Mesodermal cell (in vitro differentiated cells): ENCODE measurements around the gene OR11H6. TPM values are rescaled to one million over a fixed set of nuclear protein-coding genes. Genes with fewer than 3 reads are reported as not detected.
"Not testable (repeated sequence)": the region's sequence is repeated elsewhere in the genome, so short reads cannot be mapped to it uniquely, and the experiment has no call there.

ENCODE experiments used
- H3K27ac ChIP-seq: 2 replicates; pipeline ENCODE4 v1.7.0; 2013; ENCODE audit warnings: mild to moderate bottlenecking, low read depth, low read length, moderate library complexity; ENCODE audit not compliant: severe bottlenecking
- H3K36me3 ChIP-seq: 2 replicates; pipeline ENCODE4 v1.7.1; 2013; ENCODE audit warnings: mild to moderate bottlenecking, low read length, moderate library complexity; ENCODE audit not compliant: control insufficient read depth, insufficient read depth
- H3K4me1 ChIP-seq: one replicate; pipeline ENCODE4 v1.7.1; 2013; ENCODE audit warnings: mild to moderate bottlenecking, low read length; ENCODE audit not compliant: insufficient read depth, control insufficient read depth, poor library complexity, severe bottlenecking
- H3K4me3 ChIP-seq: 2 replicates; pipeline ENCODE4 v1.7.0; 2013; ENCODE audit warnings: low read length, control low read depth, mild to moderate bottlenecking; ENCODE audit not compliant: insufficient read depth, poor library complexity, severe bottlenecking; ENCODE audit errors: extremely low read depth
- H3K9me3 ChIP-seq: 2 replicates; pipeline ENCODE4 v1.7.1; 2013; ENCODE audit warnings: mild to moderate bottlenecking, low read length, moderate library complexity; ENCODE audit not compliant: control insufficient read depth
- WGBS, 2 experiments: methylation state at CpG; one replicate each; pipeline ENCODE4 v1.1.5; 2013; ENCODE audit warnings: missing lambda C conversion rate in 2 of 2; ENCODE audit not compliant: insufficient coverage in 2 of 2; 5-methylcytosine and 5-hydroxymethylcytosine counted together
- polyA plus RNA-seq, 2 experiments: library from polyadenylated mRNA; stranded (reverse); fragments of 50-300 nt; gene quantifications; one replicate each; pipeline ENCODE4 v1.2.3, GENCODE V29; 2013

The OR11H6 gene, protein sequence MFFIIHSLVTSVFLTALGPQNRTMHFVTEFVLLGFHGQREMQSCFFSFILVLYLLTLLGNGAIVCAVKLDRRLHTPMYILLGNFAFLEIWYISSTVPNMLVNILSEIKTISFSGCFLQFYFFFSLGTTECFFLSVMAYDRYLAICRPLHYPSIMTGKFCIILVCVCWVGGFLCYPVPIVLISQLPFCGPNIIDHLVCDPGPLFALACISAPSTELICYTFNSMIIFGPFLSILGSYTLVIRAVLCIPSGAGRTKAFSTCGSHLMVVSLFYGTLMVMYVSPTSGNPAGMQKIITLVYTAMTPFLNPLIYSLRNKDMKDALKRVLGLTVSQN
- polyA plus RNA-seq (2013, experiment 1 of 2) = not detected
- not detected for polyA plus RNA-seq (2013, experiment 2 of 2)

DNA sequence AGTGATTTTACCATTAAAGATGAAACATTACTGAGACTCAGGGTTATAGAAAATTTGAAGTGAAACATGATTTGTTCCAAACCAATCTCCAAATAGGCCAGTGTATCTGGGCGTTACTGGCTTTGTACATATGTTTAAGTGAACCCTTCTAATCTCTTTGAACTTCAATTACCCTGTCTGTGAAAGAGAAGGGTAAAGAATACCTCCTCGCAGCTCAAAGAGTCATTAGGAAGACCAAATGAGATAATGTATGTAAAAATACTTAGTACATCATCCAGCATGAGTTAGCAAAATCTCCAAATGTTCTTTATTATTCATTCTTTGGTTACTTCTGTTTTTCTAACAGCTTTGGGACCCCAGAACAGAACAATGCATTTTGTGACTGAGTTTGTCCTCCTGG is at the start of gene OR11H6:
TSS of gene OR11H6 (plus strand) at position 301 of the 400 bp plus-strand sequence. CDS start at position 301, 0 bp downstream.
- peaks cover 44% of the 10 kb centered on the region for H3K9me3 ChIP-seq
- no peak within 1 kb of the TSS for H3K27ac ChIP-seq
- no peaks in the 10 kb centered on the region for H3K4me1 ChIP-seq
- H3K4me3 ChIP-seq = no peak within 1 kb of the TSS
- no CpG with 5 or more reads among the region's 2 CpGs for WGBS, 2 experiments
- H3K36me3 ChIP-seq = no peaks in the 10 kb centered on the region

DNA sequence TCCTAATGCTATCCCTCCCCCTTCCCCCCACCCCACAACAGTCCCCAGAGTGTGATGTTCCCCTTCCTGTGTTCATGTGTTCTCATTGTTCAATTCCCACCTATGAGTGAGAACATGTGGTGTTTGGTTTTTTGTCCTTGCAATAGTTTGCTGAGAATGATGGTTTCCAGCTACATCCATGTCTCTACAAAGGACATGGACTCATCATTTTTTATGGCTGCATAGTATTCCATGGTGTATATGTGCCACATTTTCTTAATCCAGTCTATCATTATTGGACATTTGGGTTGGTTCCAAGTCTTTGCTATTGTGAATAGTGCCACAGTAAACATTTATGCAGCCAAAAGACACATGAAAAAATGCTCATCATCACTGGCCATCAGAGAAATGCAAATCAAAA is 49.3 kb upstream of the OR11H6 start:
- H3K36me3 ChIP-seq, H3K27ac ChIP-seq, H3K4me3 ChIP-seq, H3K4me1 ChIP-seq: not testable (repeated sequence)
- H3K9me3 ChIP-seq = peaks cover 42% of the 10 kb centered on the region

DNA sequence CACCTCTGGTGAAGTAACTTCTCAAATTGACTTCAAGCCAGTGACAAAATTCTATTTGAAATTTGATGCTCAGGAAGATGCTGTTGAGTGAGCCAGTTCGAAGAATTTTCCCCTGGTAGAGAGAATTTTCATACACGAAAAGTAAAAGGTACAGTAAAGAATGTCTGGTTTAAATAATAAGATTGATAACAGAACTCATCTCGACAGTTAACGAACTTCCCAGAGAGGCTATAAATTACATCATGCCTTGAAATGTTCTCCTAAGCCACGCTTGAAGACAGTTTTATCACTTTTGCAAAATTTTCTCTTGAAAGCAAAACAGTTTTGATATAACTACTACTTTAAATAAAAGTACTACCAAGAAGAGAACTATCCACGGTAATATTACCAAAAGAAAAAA is 47.2 kb upstream of the OR11H6 start:
- Histone ChIP-seq H3K9me3 (peaks cover 42% of the 10 kb centered on the region), H3K27ac (no peak overlapping the region), H3K36me3 (no peaks in the 10 kb centered on the region), H3K4me1 (no peaks in the 10 kb centered on the region), H3K4me3 (no peak overlapping the region)
- 40% methylated on average over 3 of the region's 6 CpGs; no CpG with 5 or more reads in 1 of the 2 experiments for WGBS, 2 experiments

DNA sequence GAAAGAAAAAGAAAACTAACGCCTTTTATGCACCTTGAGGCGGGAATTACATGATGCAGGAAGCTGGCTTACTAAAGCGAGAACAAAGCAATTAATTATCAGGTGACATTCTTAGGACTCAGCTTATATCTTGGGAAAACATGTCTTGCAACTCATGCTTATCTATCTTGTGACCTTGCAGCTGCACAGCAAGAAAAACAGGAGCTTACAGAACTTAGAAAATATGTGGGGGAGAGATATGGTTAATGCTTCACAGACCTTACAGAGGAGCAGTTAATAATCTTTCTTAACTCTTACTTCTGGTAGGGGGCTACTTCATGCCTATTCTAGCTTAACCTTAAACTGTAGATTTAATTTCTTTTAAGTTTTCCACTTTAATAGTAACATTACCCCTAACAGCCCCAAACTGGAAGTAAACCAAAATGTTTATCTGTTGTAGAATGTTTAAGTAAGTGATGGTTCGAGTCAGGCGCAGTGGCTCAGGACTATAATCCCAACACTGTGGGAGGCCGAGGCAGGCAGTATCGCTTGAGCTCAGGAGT is 46.0 kb upstream of the OR11H6 start:
- Histone ChIP-seq H3K27ac (no peak overlapping the region), H3K4me1 (no peaks in the 10 kb centered on the region), H3K36me3 (no peaks in the 10 kb centered on the region), H3K4me3 (no peak overlapping the region), H3K9me3 (peaks cover 48% of the 10 kb centered on the region)
- 54 to 71% methylated on average over 3 to 4 of the region's 7 CpGs for WGBS, 2 experiments

DNA sequence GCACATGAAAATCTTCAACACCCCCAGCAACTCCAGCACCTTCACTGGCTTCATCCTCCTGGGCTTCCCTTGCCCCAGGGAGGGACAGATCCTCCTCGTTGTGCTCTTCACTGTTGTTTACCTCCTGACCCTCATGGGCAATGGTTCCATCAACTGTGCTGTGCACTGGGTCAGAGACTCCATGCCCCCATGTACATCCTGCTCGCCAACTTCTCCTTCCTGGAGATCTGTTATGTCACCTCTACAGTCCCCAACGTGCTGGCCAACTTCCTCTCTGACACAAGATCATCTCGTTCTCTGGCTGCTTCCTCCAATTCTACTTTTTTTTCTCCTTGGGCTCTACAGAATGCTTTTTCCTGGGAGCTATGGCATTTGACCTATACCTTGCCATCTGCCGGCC is 44.3 kb upstream of the OR11H6 start:
- Histone ChIP-seq H3K27ac (no peak overlapping the region), H3K4me3 (no peak overlapping the region), H3K9me3 (peaks cover 42% of the 10 kb centered on the region), H3K4me1 (no peaks in the 10 kb centered on the region), H3K36me3 (no peaks in the 10 kb centered on the region)
- WGBS, 2 experiments = 43 to 58% methylated on average over 5 of the region's 5 CpGs

DNA sequence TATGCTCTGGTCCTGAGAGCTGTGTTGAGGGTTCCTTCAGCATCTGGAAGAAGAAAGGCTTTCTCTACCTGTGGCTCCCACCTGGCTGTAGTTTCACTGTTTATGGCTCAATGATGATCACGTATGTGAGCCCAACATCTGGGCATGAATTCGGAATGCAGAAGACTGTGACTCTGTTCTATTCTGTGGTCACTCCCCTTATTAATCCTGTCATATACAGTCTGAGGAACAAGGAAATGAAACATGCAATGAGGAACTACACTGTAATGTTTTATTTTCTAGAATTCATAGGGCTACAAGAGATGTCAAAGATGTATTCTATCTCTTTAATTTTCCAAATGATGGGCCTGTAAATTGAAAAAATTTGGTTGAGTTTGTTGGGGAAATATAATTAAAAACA is 43.6 kb upstream of the OR11H6 start:
- H3K4me3 ChIP-seq = no peak overlapping the region
- WGBS, 2 experiments = 71 to 92% methylated on average over 1 to 2 of the region's 2 CpGs
- H3K36me3 ChIP-seq = no peaks in the 10 kb centered on the region
- no peak overlapping the region for H3K27ac ChIP-seq
- peaks cover 43% of the 10 kb centered on the region for H3K9me3 ChIP-seq
- H3K4me1 ChIP-seq = no peaks in the 10 kb centered on the region

DNA sequence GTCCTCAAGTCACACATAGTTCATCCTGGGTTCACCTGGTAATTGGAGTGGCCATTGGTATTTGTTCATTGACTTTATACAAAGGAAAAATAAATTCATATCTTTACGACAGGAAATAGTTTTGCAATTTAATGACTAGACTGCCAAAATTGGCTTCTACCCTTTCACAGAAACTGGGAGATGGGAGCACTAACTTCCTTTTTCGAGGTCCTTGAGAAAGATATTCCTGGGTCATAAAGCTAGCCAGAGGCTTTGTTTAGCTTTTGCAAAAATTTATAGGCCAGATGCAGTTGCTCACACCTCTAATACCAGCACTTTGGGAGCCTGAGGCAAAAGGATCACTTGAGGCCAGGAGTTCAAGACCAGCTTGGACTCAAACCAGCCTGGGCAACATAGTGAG is 43.0 kb upstream of the OR11H6 start:
- Histone ChIP-seq H3K4me3 (no peak overlapping the region), H3K4me1 (no peaks in the 10 kb centered on the region), H3K27ac (no peak overlapping the region), H3K36me3 (no peaks in the 10 kb centered on the region), H3K9me3 (peaks cover 37% of the 10 kb centered on the region)
- 43% methylated on average over 2 of the region's 2 CpGs; no CpG with 5 or more reads in 1 of the 2 experiments for WGBS, 2 experiments

DNA sequence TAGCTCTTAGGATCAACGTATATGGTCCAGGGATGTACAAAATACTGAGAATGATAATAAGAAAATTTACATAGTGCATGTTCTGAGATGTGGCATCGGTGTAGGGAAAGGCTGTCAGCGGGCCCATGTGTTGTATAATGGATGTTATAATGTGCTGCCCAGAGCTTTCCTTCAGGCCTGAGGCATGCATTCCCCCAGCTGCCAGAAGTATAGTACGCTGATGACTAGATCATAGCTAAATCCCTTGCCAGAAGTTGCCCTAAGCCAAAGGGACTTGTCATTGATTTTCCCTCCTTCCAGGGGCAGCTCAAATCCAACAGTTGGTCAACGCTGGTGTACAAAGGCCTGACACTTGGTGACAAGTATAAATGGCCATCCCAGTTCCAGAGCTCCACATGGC is 39.3 kb upstream of the OR11H6 start:
- no peaks in the 10 kb centered on the region for H3K36me3 ChIP-seq
- H3K27ac ChIP-seq = no peak overlapping the region
- 45 to 49% methylated on average over 5 of the region's 5 CpGs for WGBS, 2 experiments
- H3K4me1 ChIP-seq = no peaks in the 10 kb centered on the region
- peaks cover 40% of the 10 kb centered on the region for H3K9me3 ChIP-seq
- no peak overlapping the region for H3K4me3 ChIP-seq

DNA sequence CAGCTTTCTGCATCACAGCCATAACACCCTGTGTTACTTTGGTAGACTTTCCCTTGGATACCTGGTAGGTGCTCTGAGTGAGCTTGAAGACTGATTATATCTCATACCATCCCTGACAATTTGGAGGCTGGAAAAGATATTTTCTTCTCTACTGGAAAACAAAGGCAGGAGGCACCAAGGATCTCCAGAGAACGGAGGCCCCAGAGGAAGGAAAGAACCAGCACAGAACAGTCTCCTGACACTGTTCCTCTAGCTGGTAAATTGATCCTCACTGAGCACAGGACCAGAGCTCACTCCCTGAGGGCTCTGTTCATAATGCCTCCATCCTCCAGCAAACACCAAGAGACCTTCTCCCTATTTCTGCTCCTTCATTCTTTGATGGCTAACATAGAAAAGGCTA is 32.9 kb upstream of the OR11H6 start, which contains the start of gene OR11G2:
TSS of gene OR11G2 (plus strand) at position 301 of the 400 bp plus-strand sequence. CDS start 6,542 bp downstream, outside the sequence.
- 29 to 38% methylated on average over 1 of the region's 1 CpG for WGBS, 2 experiments
- H3K27ac ChIP-seq = no peak within 1 kb of the TSS
- H3K4me3 ChIP-seq = no peak within 1 kb of the TSS
- peaks cover 65% of the 10 kb centered on the region for H3K9me3 ChIP-seq
- no peaks in the 10 kb centered on the region for H3K36me3 ChIP-seq
- no peaks in the 10 kb centered on the region for H3K4me1 ChIP-seq

DNA sequence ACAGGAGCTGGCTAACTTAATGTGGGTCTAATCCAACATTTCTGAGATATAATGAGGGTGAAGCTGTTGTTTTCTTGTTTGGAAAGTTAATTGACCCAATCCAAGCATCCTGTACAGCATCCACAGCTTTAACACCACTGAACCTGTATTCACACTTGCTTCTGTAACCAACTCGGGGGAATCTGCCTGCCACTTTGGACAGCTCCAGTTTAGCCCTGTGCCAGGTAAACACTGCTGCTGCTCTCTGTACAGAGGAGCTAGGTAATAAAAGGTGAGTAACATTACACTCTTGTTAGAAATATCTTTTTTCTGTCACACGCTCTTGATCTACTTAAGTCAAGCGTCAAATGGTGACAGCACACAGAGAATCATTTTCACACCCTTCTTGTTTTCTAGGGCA is 32.1 kb upstream of the OR11H6 start:
- WGBS, 2 experiments = 93% methylated on average over 2 of the region's 3 CpGs; no CpG with 5 or more reads in 1 of the 2 experiments
- H3K9me3 ChIP-seq = peaks cover 63% of the 10 kb centered on the region
- H3K4me3 ChIP-seq = no peak overlapping the region

DNA sequence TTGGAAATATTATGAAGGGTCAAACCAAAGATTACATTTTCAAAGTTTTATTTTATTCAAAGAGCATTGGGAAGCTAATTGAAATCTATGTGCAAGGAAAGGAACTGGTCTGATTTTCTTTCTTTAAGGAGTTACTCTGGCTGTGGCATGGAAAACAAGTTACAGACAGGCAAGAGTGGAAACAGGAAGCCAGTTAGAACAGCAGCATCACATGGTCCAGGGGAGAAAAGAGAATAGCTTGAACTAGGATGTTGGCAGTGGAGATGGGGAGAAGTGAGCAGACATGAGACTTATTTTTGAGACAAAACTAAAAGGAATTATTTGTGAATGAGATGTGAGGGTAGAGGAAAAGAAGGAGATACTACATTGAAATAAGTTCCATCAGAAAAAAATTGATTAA is 29.4 kb upstream of the OR11H6 start:
- Histone ChIP-seq H3K4me3 (no peak overlapping the region), H3K9me3 (peaks cover 60% of the 10 kb centered on the region)

More for the DNA sequence above, 32.1 kb upstream of the OR11H6 start:
- no peak overlapping the region for H3K27ac ChIP-seq
- H3K36me3 ChIP-seq = no peaks in the 10 kb centered on the region
- H3K4me1 ChIP-seq = no peaks in the 10 kb centered on the region

More for the DNA sequence above, 29.4 kb upstream of the OR11H6 start:
- no peaks in the 10 kb centered on the region for H3K36me3 ChIP-seq
- H3K27ac ChIP-seq = no peak overlapping the region
- no peaks in the 10 kb centered on the region for H3K4me1 ChIP-seq
